HEK293 (cell line): Measurements from ENCODE around the gene IRF6.

ENCODE experiments used
- CTCF ChIA-PET: fragments of 350-600 bp; formaldehyde crosslinking; extraction: SDS; loops from one replicate; lab custom pipeline; 2021; ENCODE audit warnings: antibody characterized with exemption; lab: Yijun Ruan, JAX
- POLR2A ChIA-PET: fragments of 300-600 bp; formaldehyde crosslinking; extraction: SDS; loops from one replicate; lab custom pipeline; 2020; ENCODE audit warnings: antibody characterized with exemption, inconsistent platforms; lab: Yijun Ruan, JAX
- H3K27ac ChIP-seq: fragments of 200-500 bp; sonication (Bioruptor generic); 2 replicates; pipeline ENCODE4 v1.5.1; 2014; ENCODE audit warnings: low read depth, low read length, control low read depth, inconsistent platforms; ENCODE audit errors: extremely low read depth
- H3K36me3 ChIP-seq, 2 experiments: fragments of 200-500 bp in 1 of 2; sonication (Bioruptor generic) in 1 of 2; 1 replicate in 1 of 2; 2 replicates in 1 of 2; pipeline ENCODE4 v1.5.1; 2014 to 2017; ENCODE audit warnings: inconsistent platforms in 2 of 2, low read length in 2 of 2; ENCODE audit not compliant: control insufficient read depth in 2 of 2, insufficient read depth in 1 of 2
- H3K4me1 ChIP-seq: fragments of 200-500 bp; sonication (Bioruptor generic); 2 replicates; pipeline ENCODE4 v1.5.1; 2014; ENCODE audit warnings: mild to moderate bottlenecking, low read length, inconsistent platforms; ENCODE audit not compliant: control insufficient read depth, insufficient read depth
- H3K4me3 ChIP-seq: 2 replicates; pipeline ENCODE4 v1.5.1; 2011; ENCODE audit warnings: low read depth, mild to moderate bottlenecking, control low read depth, low read length, moderate library complexity
- H3K9me3 ChIP-seq: fragments of 200-500 bp; sonication (Bioruptor generic); 2 replicates; pipeline ENCODE4 v1.5.1; 2014; ENCODE audit warnings: low read depth, low read length, inconsistent platforms; ENCODE audit not compliant: control insufficient read depth, insufficient read depth
- HOXA7 ChIP-seq: sonication (generic); formaldehyde crosslinking; IDR thresholded peaks from 2 replicates; pipeline ENCODE4 v1.8.1; 2022; ENCODE audit warnings: missing genetic modification reagents, borderline replicate concordance
- HOXD13 ChIP-seq: sonication (generic); formaldehyde crosslinking; IDR thresholded peaks from 2 replicates; pipeline ENCODE4 v1.8.0; 2022; ENCODE audit warnings: missing genetic modification reagents, borderline replicate concordance
- RBAK ChIP-seq: fragments of 450-650 bp; formaldehyde crosslinking; IDR thresholded peaks from 2 replicates; pipeline ENCODE4 v1.5.1; 2016; ENCODE audit warnings: missing biosample characterization, missing genetic modification characterization
- SCRT1 ChIP-seq: fragments of 450-650 bp; formaldehyde crosslinking; IDR thresholded peaks from 2 replicates; pipeline ENCODE4 v1.5.1; 2016; ENCODE audit warnings: missing biosample characterization, missing genetic modification characterization, borderline replicate concordance
- SCRT2 ChIP-seq: fragments of 450-650 bp; formaldehyde crosslinking; IDR thresholded peaks from 2 replicates; pipeline ENCODE4 v1.5.1; 2016; ENCODE audit warnings: missing biosample characterization, missing genetic modification characterization
- ZBTB26 ChIP-seq: fragments of 450-650 bp; formaldehyde crosslinking; optimal IDR thresholded peaks from 2 replicates; pipeline ENCODE3; 2016; ENCODE audit warnings: missing biosample characterization, mild to moderate bottlenecking, missing genetic modification characterization
- ZIC2 ChIP-seq: fragments of 450-650 bp; formaldehyde crosslinking; IDR thresholded peaks from 2 replicates; pipeline ENCODE4 v1.5.1; 2016; ENCODE audit warnings: missing biosample characterization, missing genetic modification characterization
- ZNF184 ChIP-seq: fragments of 450-650 bp; IDR thresholded peaks from 2 replicates; pipeline ENCODE4 v1.5.1; 2018; ENCODE audit warnings: missing biosample characterization, mild to moderate bottlenecking, missing genetic modification characterization
- ZNF2 ChIP-seq: fragments of 450-650 bp; formaldehyde crosslinking; IDR thresholded peaks from 2 replicates; pipeline ENCODE4 v1.5.1; 2016; ENCODE audit warnings: missing biosample characterization, missing genetic modification characterization
- ZNF214 ChIP-seq: fragments of 450-650 bp; formaldehyde crosslinking; IDR thresholded peaks from 2 replicates; pipeline ENCODE4 v1.5.1; 2017; ENCODE audit warnings: missing biosample characterization, mild to moderate bottlenecking, missing genetic modification characterization, borderline replicate concordance
- ZNF423 ChIP-seq: fragments of 450-650 bp; formaldehyde crosslinking; IDR thresholded peaks from 2 replicates; pipeline ENCODE4 v1.5.1; 2016; ENCODE audit warnings: missing biosample characterization, missing genetic modification characterization
- ZNF501 ChIP-seq: fragments of 450-650 bp; formaldehyde crosslinking; IDR thresholded peaks from 2 replicates; pipeline ENCODE4 v1.5.1; 2016; ENCODE audit warnings: missing biosample characterization, missing genetic modification characterization
- ZNF521 ChIP-seq: fragments of 450-650 bp; formaldehyde crosslinking; IDR thresholded peaks from 2 replicates; pipeline ENCODE4 v1.5.1; 2017; ENCODE audit warnings: missing biosample characterization, mild to moderate bottlenecking, missing genetic modification characterization
- ZNF621 ChIP-seq: fragments of 450-650 bp; formaldehyde crosslinking; IDR thresholded peaks from 2 replicates; pipeline ENCODE4 v1.5.1; 2017; ENCODE audit warnings: missing biosample characterization, missing genetic modification characterization
- ZNF645 ChIP-seq: fragments of 450-650 bp; formaldehyde crosslinking; IDR thresholded peaks from 2 replicates; pipeline ENCODE4; 2016; ENCODE audit warnings: missing biosample characterization, missing genetic modification characterization
- ZNF658 ChIP-seq: fragments of 450-650 bp; formaldehyde crosslinking; IDR thresholded peaks from 2 replicates; pipeline ENCODE4; 2016; ENCODE audit warnings: missing biosample characterization, missing genetic modification characterization
- ZNF791 ChIP-seq: fragments of 450-650 bp; formaldehyde crosslinking; IDR thresholded peaks from 2 replicates; pipeline ENCODE4 v1.5.1; 2016; ENCODE audit warnings: missing biosample characterization, missing genetic modification characterization
- ZSCAN16 ChIP-seq: fragments of 450-650 bp; formaldehyde crosslinking; IDR thresholded peaks from 2 replicates; pipeline ENCODE4 v1.5.1; 2016; ENCODE audit warnings: missing biosample characterization, missing genetic modification characterization
- ZSCAN4 ChIP-seq: fragments of 450-650 bp; formaldehyde crosslinking; IDR thresholded peaks from 2 replicates; pipeline ENCODE4 v1.5.1; 2017; ENCODE audit warnings: missing biosample characterization, missing genetic modification characterization
- ZXDB ChIP-seq: fragments of 450-650 bp; formaldehyde crosslinking; IDR thresholded peaks from 2 replicates; pipeline ENCODE4 v1.5.1; 2016; ENCODE audit warnings: missing biosample characterization, missing genetic modification characterization

Gene IRF6

GRCh38 chr1:209761011-209761635 is 44.8 kb downstream of the IRF6 start:
- no peaks in the 10 kb centered on the region for H3K9me3 ChIP-seq

GRCh38 chr1:209759829-209760359 is 46.0 kb downstream of the IRF6 start:
- H3K9me3 ChIP-seq = no peaks in the 10 kb centered on the region
- no peak for TF ChIP-seq ZNF521 (tag by site-specific recombination)
- peak; percentile 83 for TF ChIP-seq SCRT2 (tag by site-specific recombination)
- TF ChIP-seq ZBTB26 (tag by site-specific recombination) = no peak
- TF ChIP-seq SCRT1 (tag by site-specific recombination) = peak; percentile 74
- no peak overlapping the region for H3K4me3 ChIP-seq
- H3K27ac ChIP-seq = no peak overlapping the region
- CTCF ChIA-PET = interaction anchor here (1.2 to 3.0 kb wide), 2 partner anchors 11 to 193 kb away, joined by 3 to 12 read pairs; no protein-coding TSS in a partner anchor
- POLR2A ChIA-PET = interaction anchor here (1.5 kb wide), 1 partner anchor 25 kb away, joined by 6 read pairs; the partner anchor contains the start of gene C1orf74
- H3K4me1 ChIP-seq = no peaks in the 10 kb centered on the region
- H3K36me3 ChIP-seq = no peaks in the 10 kb centered on the region

More at GRCh38 chr1:209761011-209761635, 44.8 kb downstream of the IRF6 start:
- no peaks in the 10 kb centered on the region for H3K36me3 ChIP-seq
- no peak overlapping the region for H3K4me3 ChIP-seq
- ChIA-PET CTCF (interaction anchor here (0.5 to 3.0 kb wide), 4 partner anchors 12 to 1327 kb away, joined by 3 to 12 read pairs (median 3); no protein-coding TSS in a partner anchor), POLR2A (interaction anchor here (1.5 kb wide), 1 partner anchor 23 kb away, joined by 6 read pairs; the partner anchor contains the start of gene C1orf74)
- TF ChIP-seq ZNF658 (no peak), ZNF2 (tag by site-specific recombination) (no peak), ZNF621 (tag by site-specific recombination) (no peak), ZSCAN16 (no peak), ZSCAN4 (tag by site-specific recombination) (no peak), ZNF791 (tag by site-specific recombination) (no peak), ZNF501 (tag by site-specific recombination) (no peak), ZNF423 (no peak), ZNF645 (tag by site-specific recombination) (no peak), RBAK (tag by site-specific recombination) (no peak), ZXDB (no peak), HOXD13 (CRISPR knock-in tag) (no peak)
- H3K4me1 ChIP-seq = no peaks in the 10 kb centered on the region
- H3K27ac ChIP-seq = no peak overlapping the region

- Histone ChIP-seq H3K4me3 (no peak overlapping the region), H3K9me3 (no peaks in the 10 kb centered on the region), H3K4me1 (no peaks in the 10 kb centered on the region), H3K27ac (no peak overlapping the region), H3K36me3 (no peaks in the 10 kb centered on the region)
- ChIA-PET CTCF (interaction anchor here (3.0 kb wide), 1 partner anchor 10 kb away, joined by 12 read pairs; no protein-coding TSS in a partner anchor), POLR2A (interaction anchor here (0.6 kb wide), 1 partner anchor 18 kb away, joined by 3 read pairs; no protein-coding TSS in a partner anchor)
- TF ChIP-seq HOXA7 (CRISPR knock-in tag) (no peak), ZXDB (no peak), SCRT1 (tag by site-specific recombination) (peak; percentile 62; the same call in 1 of the 2 replicates), ZNF184 (tag by site-specific recombination) (no peak), ZNF214 (tag by site-specific recombination) (no peak), SCRT2 (tag by site-specific recombination) (peak; percentile 82), ZIC2 (tag by site-specific recombination) (peak; percentile 38)
Measured at GRCh38 chr1:209758400-209758799, 47.5 kb downstream of the IRF6 start.
